NCI-H1105 (cell line): Measurements from ENCODE around the gene COMMD1.
"Not testable (repeated sequence)": the region's sequence is repeated elsewhere in the genome, so short reads cannot be mapped to it uniquely, and the experiment has no call there.

ENCODE experiments used
- DNase-seq: peaks from one replicate; lab custom pipeline; 2025; lab: John Stamatoyannopoulos, UW

COMMD1 gene

GRCh38 chr2:61966087-61966727 is 60.7 kb downstream of the COMMD1 start:
- DNase-seq, result no peak

GRCh38 chr2:61967262-61967661 is 61.8 kb downstream of the COMMD1 start:
- DNase-seq, result no peak

- DNase-seq, result no peak
These were observed 63.9 kb downstream of the COMMD1 start for GRCh38 chr2:61969376-61969775.

DNA sequence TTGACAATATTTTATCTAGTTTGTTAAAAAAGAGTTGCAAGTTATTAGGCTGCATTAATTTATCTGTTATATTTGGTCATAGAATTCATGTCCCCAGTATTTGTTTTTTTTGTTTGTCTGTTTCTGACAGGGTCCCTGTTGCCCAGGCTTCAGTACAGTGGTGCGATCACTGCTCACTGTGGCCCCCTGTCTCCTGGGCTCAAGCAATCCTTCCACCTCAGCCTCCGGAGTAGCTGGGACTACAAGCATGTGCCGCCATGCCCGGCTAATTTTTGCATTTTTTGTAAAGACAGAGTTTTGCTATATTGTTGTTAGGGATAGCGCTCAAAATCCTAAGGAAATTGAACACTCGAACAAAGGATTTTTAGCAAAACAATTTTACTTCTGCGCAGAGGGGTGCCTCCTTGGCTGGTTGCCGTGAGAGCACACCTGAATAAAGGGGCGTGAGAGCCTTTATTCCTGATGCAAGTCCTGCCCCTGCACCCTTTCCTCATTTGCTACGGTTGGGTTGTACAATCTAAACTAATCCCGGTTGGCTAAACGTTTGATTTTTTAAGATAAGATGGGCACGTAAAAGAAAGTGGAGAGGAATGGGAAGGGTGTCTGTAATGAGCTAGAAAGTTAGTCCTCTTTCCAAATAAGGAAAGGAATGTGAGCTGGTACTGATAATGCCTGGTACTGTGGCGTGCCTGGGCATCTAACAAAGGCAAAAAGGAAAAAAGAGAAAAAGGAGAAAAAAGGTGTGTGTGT is 65.5 kb downstream of the COMMD1 start:
- DNase-seq, result no peak

DNA sequence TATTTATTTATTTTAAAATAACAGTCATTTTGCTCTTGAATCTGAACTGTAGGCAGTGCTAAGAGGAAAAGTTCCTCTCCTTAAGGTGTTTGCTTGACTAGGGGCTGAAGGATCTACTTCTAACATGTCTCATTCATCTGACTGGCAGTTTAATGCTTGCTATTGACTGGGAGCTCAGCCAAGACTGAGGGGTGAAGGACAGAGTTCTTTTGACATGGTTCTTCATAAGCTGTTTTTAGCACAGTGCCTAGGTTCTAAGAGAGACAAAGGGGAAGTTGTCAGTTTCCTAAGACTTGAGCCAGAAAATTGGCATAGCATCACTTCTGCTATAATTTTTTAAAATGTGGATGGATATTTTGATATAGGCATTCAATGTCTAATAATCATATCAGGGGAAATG is 73.0 kb downstream of the COMMD1 start:
- DNase-seq, result peak; percentile 29

- DNase-seq, result no peak
These were observed 75.3 kb downstream of the COMMD1 start for GRCh38 chr2:61980758-61981157.

DNA sequence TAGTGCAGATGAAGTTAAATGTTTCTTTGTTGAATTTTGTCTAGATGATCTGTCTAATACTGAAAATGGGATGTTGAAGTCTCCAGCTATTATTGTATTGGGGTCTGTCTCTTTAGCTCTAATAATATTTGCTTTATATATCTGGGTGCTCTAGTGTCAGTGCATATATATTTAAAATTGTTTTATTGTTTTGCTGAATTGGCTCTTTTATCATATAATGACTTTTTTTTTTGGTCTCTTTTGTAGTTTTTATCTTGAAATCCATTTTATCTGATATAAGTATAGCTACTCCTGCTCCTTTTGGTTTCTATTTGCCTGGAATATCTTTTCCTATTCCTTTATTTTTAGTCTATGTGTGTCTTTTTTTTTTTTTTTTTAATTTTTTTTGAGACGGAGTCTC is 79.2 kb downstream of the COMMD1 start:
- DNase-seq, result no peak

DNA sequence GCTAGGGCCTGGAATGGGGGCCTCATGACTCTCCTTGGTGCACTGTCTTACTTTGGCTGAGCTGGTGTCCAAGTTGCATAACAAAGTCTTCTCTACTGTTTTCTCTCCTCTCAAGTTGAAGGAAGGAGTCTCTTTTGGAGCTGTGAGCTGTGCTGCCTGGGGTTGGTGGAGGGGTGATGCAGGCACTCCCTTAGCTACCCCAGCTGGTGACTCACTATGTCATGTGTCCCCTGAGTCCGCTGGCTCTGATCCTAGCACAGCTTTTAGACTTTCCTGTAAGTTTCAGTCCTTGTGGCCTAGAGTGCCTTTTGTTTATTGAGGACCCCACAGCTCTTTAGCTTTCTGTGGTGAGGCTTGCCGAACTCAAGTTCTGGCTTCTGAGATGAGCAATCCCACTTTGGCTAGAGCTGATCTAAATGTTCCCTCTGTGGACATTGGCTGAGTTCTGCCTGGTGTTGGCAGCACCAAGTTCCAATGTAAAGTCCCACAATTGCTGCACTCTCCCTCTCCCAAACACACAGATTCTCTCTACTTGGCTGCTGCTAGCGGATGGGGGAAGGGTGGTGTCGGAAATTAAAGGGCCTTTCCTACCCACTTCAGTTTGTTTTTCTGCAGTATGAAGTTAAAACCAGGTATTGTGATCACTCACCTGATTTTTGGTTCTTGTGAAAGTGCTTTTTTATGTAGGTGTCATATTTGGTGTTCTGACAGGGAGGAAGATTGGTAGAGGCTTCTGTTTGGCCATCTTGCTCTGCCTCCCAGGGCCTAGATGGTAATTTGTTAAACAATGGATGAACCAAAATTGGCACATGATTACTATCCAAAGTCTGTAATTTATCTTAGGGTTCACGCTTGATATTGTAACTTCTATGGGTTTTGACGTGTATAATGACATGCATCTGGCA is 83.2 kb downstream of the COMMD1 start:
- DNase-seq, result no peak

GRCh38 chr2:61993422-61994024 is 88.0 kb downstream of the COMMD1 start:
- DNase-seq, result no peak

DNA sequence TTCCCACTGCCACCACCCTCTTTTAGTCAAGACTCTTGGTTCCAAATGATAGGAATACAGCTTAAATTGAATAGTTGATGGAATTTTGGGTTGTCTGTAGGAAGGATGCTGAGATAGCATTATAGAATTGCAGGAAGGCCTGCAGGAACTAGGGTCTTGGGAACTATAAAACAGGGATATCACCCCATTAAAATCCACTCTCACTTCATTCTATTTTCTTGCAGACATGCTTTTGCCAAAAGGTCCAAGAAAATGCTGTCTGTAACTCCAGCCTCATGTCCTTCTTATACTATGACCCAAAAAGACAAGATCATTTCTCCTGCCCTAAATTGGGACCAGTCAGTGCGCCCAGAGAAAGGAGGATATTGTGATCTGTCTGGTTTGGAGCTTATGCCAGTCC is 89.1 kb downstream of the COMMD1 start:
- DNase-seq, result no peak

GRCh38 chr2:61995065-61995464 is 89.6 kb downstream of the COMMD1 start:
- no peak for DNase-seq

GRCh38 chr2:61995515-61995914 is 90.0 kb downstream of the COMMD1 start:
- DNase-seq, result no peak

- no peak for DNase-seq
These were observed 93.0 kb downstream of the COMMD1 start for GRCh38 chr2:61998426-61998825.

DNA sequence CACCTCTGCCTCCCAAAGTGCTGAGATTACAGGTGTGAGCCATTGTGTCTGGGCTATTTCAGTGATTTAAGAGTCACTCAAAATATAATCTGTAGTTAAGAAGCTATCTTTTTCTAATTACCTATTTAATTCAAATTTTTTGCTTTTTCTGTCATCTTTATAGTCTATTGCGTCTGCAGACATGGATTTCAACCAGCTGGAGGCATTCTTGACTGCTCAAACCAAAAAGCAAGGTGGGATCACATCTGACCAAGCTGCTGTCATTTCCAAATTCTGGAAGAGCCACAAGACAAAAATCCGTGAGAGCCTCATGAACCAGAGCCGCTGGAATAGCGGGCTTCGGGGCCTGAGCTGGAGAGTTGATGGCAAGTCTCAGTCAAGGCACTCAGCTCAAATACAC is 95.1 kb downstream of the COMMD1 start:
- no peak for DNase-seq

DNA sequence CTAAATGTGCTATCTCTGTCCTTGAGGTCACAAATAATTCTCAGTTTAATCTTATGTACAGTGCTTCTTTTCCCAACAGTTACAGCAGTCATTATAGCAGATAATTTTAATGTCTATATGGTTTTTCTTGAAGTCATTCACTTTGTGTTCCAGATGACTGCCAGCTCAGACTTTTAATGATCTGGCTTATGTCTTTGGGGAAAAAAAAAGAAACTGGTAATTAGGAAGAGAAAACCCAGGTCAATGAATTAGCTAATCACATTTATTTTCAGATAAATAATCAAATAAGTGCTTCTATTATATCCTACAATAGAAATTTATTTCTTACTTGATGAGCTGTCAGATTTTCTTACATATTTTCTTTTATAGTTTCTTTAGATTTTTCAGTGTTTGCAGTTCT is 96.0 kb downstream of the COMMD1 start:
- DNase-seq, result no peak

- not testable (repeated sequence) for DNase-seq
These were observed 99.0 kb downstream of the COMMD1 start for GRCh38 chr2:62004428-62004827.

- no peak for DNase-seq
These were observed 102.1 kb downstream of the COMMD1 start for GRCh38 chr2:62007555-62007954.

DNA sequence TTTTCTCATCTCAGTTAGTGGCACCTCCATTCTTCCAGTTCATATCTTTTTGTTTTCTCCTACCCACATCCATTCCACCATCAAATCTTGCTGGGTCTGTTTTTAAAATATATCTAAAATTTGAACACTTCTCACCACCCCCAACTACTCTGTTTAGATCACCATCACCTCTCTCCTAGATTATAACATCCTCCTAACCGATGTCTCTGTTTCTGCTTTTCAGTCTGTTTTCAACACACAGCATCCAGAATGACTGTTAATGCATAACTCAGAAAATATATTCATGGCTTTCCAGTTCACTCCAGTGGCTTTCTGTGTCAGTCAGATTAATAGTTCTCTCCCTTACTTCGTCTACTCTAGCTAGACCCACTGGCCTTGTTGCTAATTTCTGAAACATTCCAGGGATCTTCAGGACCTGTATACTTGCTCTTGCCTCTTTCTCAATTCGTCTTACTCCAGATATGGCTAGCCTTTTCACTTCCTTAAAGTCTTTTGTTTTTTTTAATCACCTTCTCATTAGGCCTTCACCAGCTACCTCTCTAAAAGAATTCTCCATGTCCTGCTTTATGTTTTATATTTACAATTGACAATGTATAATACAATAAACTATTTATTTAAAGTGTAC is 105.3 kb downstream of the COMMD1 start:
- no peak for DNase-seq

DNA sequence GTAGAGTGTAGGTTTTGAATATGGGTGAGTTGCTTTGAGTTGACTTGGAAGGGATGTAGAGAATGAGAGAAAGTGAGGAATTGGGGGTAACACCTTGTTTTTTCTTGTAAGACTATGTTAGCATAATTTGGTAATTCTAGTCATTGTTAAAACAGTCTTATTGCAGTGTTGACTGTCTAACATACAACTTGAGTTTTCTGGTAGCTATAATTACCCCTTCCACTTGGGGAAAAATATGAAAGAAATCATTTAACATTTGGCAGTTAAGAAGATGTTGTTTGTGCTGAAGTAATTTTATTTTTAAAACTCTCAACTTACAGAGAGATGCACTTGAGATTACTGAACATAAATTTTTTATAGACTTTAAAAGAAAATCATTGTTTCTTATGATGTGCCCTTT is 108.2 kb downstream of the COMMD1 start:
- no peak for DNase-seq

- no peak for DNase-seq
These were observed 108.6 kb downstream of the COMMD1 start for GRCh38 chr2:62014102-62014501.

GRCh38 chr2:62016957-62017356 is 111.5 kb downstream of the COMMD1 start:
- DNase-seq, result no peak

- no peak for DNase-seq
These were observed 124.4 kb downstream of the COMMD1 start for GRCh38 chr2:62029910-62030309.
